ENCODE results near the gene R3HDM2. TPM values are rescaled to one million over a fixed set of nuclear protein-coding genes. Genes with fewer than 3 reads are reported as not detected.

The R3HDM2 gene
- total and polyA plus RNA-seq, 8 donors = 14.5 to 39.8 (median 24.4) TPM

GRCh38 chr12:57329219-57329618 is 101.6 kb downstream of the R3HDM2 start:
- no peaks in the 10 kb centered on the region for H3K36me3 ChIP-seq
- no peak overlapping the region for H3K4me3 ChIP-seq
- H3K9me3 ChIP-seq = no peaks in the 10 kb centered on the region
- no peak overlapping the region for H3K27ac ChIP-seq
- H3K4me1 ChIP-seq = no peaks in the 10 kb centered on the region
- intact Hi-C loops (cut with DNase I) = no loop called here
- ATAC-seq (no peak), FAIRE-seq (no peak), DNase-seq (no peak)
- H3K27me3 ChIP-seq = no peaks in the 10 kb centered on the region
- 88 to 90% methylated on average over 4 of the region's 4 CpGs for WGBS, 2 donors
- TF ChIP-seq, protein P1, sequence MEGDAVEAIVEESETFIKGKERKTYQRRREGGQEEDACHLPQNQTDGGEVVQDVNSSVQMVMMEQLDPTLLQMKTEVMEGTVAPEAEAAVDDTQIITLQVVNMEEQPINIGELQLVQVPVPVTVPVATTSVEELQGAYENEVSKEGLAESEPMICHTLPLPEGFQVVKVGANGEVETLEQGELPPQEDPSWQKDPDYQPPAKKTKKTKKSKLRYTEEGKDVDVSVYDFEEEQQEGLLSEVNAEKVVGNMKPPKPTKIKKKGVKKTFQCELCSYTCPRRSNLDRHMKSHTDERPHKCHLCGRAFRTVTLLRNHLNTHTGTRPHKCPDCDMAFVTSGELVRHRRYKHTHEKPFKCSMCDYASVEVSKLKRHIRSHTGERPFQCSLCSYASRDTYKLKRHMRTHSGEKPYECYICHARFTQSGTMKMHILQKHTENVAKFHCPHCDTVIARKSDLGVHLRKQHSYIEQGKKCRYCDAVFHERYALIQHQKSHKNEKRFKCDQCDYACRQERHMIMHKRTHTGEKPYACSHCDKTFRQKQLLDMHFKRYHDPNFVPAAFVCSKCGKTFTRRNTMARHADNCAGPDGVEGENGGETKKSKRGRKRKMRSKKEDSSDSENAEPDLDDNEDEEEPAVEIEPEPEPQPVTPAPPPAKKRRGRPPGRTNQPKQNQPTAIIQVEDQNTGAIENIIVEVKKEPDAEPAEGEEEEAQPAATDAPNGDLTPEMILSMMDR (IDR thresholded peaks at IDR 0.05) = no peak

DNA sequence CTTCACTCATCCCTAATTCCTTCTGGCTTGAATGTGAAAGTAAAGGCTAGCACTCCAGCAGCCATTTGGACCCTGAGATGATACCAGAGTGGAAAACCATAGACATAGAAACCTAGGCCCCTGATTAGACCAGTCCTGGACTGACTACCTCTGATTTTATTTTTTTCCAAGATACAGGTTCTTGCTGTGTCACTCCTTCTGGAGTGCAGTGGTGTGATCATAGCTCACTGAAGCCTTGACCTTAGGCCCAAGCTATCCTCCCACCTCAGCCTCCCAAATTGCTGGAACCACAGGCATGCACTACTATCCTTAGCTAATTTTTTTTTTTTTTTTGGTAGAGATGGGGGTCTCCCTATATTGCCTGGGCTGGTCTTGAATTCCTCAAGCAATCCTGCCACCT is 105.4 kb downstream of the R3HDM2 start:
- no peak for FAIRE-seq
- Histone ChIP-seq H3K4me3 (no peak overlapping the region), H3K27me3 (no peaks in the 10 kb centered on the region), H3K9me3 (no peaks in the 10 kb centered on the region), H3K36me3 (no peaks in the 10 kb centered on the region), H3K4me1 (peaks cover 0 to 1% (median 0%) of the 10 kb centered on the region in 3 donors), H3K27ac (no peak overlapping the region)
- intact Hi-C loops (cut with DNase I) = no loop called here
- no peak for DNase-seq
- TF ChIP-seq, protein P1 (IDR thresholded peaks at IDR 0.05) = no peak
- no peak for ATAC-seq

GRCh38 chr12:57323416-57323815 is 107.4 kb downstream of the R3HDM2 start:
- TF ChIP-seq, protein P1 (IDR thresholded peaks at IDR 0.05) = no peak
- Histone ChIP-seq H3K9me3 (no peaks in the 10 kb centered on the region), H3K27me3 (no peaks in the 10 kb centered on the region), H3K36me3 (no peaks in the 10 kb centered on the region), H3K4me3 (no peak overlapping the region), H3K4me1 (peaks cover 0 to 2% (median 0%) of the 10 kb centered on the region in 3 donors), H3K27ac (no peak overlapping the region)
- WGBS, 2 donors = 73 to 75% methylated on average over 3 of the region's 3 CpGs
- intact Hi-C loops (cut with DNase I) = no loop called here
- no peak for DNase-seq
- FAIRE-seq = no peak
- no peak for ATAC-seq

- H3K27ac ChIP-seq = no peak overlapping the region
- H3K4me3 ChIP-seq = no peak overlapping the region
- H3K9me3 ChIP-seq = no peaks in the 10 kb centered on the region
- TF ChIP-seq, protein P1 (IDR thresholded peaks at IDR 0.05) = no peak
- H3K36me3 ChIP-seq = no peaks in the 10 kb centered on the region
- 52 to 56% methylated on average over 2 of the region's 2 CpGs for WGBS, 2 donors
- no peak for ATAC-seq
- H3K27me3 ChIP-seq = no peaks in the 10 kb centered on the region
- DNase-seq = no peak
- intact Hi-C loops (cut with DNase I) = no loop called here
- no peak for FAIRE-seq
- peaks cover 0 to 2% (median 0%) of the 10 kb centered on the region in 3 donors for H3K4me1 ChIP-seq
These were observed 110.2 kb downstream of the R3HDM2 start for GRCh38 chr12:57320639-57321038.

GRCh38 chr12:57319678-57320469 is 111.0 kb downstream of the R3HDM2 start:
- peaks cover 0 to 2% (median 0%) of the 10 kb centered on the region in 3 donors for H3K4me1 ChIP-seq
- no peaks in the 10 kb centered on the region for H3K36me3 ChIP-seq
- DNase-seq (no peak), ATAC-seq (peak in 1 of 4 donors; percentile 38), FAIRE-seq (no peak)
- TF ChIP-seq, protein P1 (IDR thresholded peaks at IDR 0.05) = no peak
- H3K9me3 ChIP-seq = no peaks in the 10 kb centered on the region
- WGBS, 2 donors = 87 to 95% methylated on average over 11 of the region's 11 CpGs
- H3K4me3 ChIP-seq = no peak overlapping the region
- intact Hi-C loops (cut with DNase I) = no loop called here
- H3K27ac ChIP-seq = no peak overlapping the region
- H3K27me3 ChIP-seq = no peaks in the 10 kb centered on the region
